ENCODE data around the gene GRAMD1B. TPM values are rescaled to one million over a fixed set of nuclear protein-coding genes. Genes with fewer than 3 reads are reported as not detected.
A peak's percentile ranks its signal among the peaks of the same experiment; 100 is the strongest.
"Not testable (repeated sequence)": the region's sequence is repeated elsewhere in the genome, so short reads cannot be mapped to it uniquely, and the experiment has no call there.

GRAMD1B gene
- total and polyA plus RNA-seq, 2 experiments from 2014 or later: 9.0 to 20.4 TPM

DNA sequence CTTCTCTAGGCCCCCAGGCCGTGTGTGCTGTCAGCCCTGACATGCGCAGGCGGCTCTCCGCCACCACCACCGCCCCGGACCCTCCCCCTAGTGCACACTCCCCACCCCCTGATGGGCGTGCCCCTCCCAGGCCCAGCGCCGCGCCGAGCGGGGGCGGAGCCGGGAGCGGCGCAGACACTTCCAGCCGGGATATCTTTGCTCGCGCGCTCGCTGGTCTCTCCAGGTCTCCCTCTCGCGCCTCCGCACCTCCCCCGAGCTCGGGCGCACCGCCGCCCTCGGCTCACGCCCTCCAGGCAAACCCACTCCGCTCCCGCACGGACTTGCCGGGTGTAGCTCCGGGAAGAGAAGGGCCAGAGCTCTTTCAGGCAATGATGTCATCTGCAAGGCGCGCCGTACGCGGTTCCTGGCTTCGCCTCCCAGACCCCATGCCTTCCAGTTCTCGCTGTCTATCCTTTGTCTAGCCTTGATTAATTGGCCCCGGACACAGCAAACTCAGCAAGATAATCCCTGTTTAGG, 224.6 kb downstream of the GRAMD1B start, which contains the start of gene SCN3B:
Gene SCN3B (minus strand): TSS at position 59 of the 516 bp plus-strand sequence. CDS start 823 bp downstream, outside the sequence.
- H3K27me3 ChIP-seq: peaks cover 14% of the 10 kb centered on the region
- H3K9me3 ChIP-seq (ENCODE audit: low read depth): no peaks in the 10 kb centered on the region
- peak within 1 kb of the TSS; percentile 97 for H3K4me2 ChIP-seq
- WGBS (ENCODE audit: low lambda C conversion rate, missing lambda C conversion rate): under 1% methylated on average over 40 of the region's 44 CpGs
- TF ChIP-seq EZH2phosphoT487 (IDR thresholded peaks at IDR 0.05; ENCODE audit: low read depth, severe bottlenecking, unreplicated experiment) (no peak), EZH2 (IDR thresholded peaks at IDR 0.05; ENCODE audit: borderline replicate concordance) (no peak), CTCF (IDR thresholded peaks at IDR 0.05; ENCODE audit: poor library complexity) (no peak)
- no peaks in the 10 kb centered on the region for H4K20me1 ChIP-seq (ENCODE audit: insufficient read depth, poor library complexity, severe bottlenecking)
- H3K27ac ChIP-seq: peak within 1 kb of the TSS; percentile 44
- H3K9me2 ChIP-seq (replicated peaks; ENCODE audit: insufficient read depth): no peaks in the 10 kb centered on the region
- no peaks in the 10 kb centered on the region for H3K36me3 ChIP-seq (replicated peaks; ENCODE audit: insufficient read depth, low read depth)
- H3K4me1 ChIP-seq (ENCODE audit: insufficient read depth): peaks cover 3% of the 10 kb centered on the region
- no peaks in the 10 kb centered on the region for H3K79me2 ChIP-seq
- peak; percentile 92 for DNase-seq (ENCODE audit: low spot score)
- peak within 1 kb of the TSS; percentile 54 for H3K4me3 ChIP-seq
- peak within 1 kb of the TSS; percentile 66 for H2AFZ ChIP-seq

DNA sequence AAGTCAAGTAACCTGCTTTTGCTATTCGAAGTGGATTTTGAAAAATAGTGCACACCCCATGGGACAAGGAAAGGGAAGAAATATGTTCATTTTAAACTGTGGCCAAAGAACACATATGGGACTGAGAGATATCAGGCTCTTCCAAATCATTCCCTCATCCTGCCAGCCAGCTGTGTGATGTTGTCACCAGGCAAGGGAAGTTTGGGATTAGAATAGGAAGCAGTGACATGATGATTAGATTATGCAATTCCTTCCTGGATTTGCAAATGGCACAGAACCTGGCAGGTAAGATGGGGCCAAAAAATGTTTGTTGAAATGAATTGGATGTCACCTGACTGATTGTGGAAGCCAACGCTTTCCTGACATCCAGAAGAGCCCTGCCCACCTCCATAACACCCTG, 229.2 kb downstream of the GRAMD1B start:
- Histone ChIP-seq H3K9me2 (replicated peaks; ENCODE audit: insufficient read depth) (no peaks in the 10 kb centered on the region), H3K79me2 (no peaks in the 10 kb centered on the region), H4K20me1 (ENCODE audit: insufficient read depth, poor library complexity, severe bottlenecking) (no peaks in the 10 kb centered on the region), H3K4me1 (ENCODE audit: insufficient read depth) (peaks cover 3% of the 10 kb centered on the region), H3K27me3 (peaks cover 4% of the 10 kb centered on the region), H3K4me3 (no peak overlapping the region), H2AFZ (no peak overlapping the region), H3K36me3 (replicated peaks; ENCODE audit: insufficient read depth, low read depth) (no peaks in the 10 kb centered on the region), H3K4me2 (no peak overlapping the region), H3K27ac (no peak overlapping the region), H3K9me3 (ENCODE audit: low read depth) (no peaks in the 10 kb centered on the region)
- DNase-seq (ENCODE audit: low spot score): no peak
- WGBS (ENCODE audit: low lambda C conversion rate, missing lambda C conversion rate): 74% methylated on average over 2 of the region's 2 CpGs
- TF ChIP-seq EZH2 (IDR thresholded peaks at IDR 0.05; ENCODE audit: borderline replicate concordance): no peak
- TF ChIP-seq EZH2phosphoT487 (IDR thresholded peaks at IDR 0.05; ENCODE audit: low read depth, severe bottlenecking, unreplicated experiment): no peak
- no peak for TF ChIP-seq CTCF (IDR thresholded peaks at IDR 0.05; ENCODE audit: poor library complexity)

- 67% methylated on average over 3 of the region's 3 CpGs for WGBS (ENCODE audit: low lambda C conversion rate, missing lambda C conversion rate)
- not testable (repeated sequence) for H3K27ac ChIP-seq
These were observed 229.9 kb downstream of the GRAMD1B start for GRCh38 chr11:123659965-123660364.

GRCh38 chr11:123665306-123665705, 235.2 kb downstream of the GRAMD1B start:
- Histone ChIP-seq H3K4me1 (ENCODE audit: insufficient read depth) (no peaks in the 10 kb centered on the region), H3K36me3 (replicated peaks; ENCODE audit: insufficient read depth, low read depth) (no peaks in the 10 kb centered on the region), H3K4me2 (no peak overlapping the region), H3K4me3 (no peak overlapping the region), H4K20me1 (ENCODE audit: insufficient read depth, poor library complexity, severe bottlenecking) (no peaks in the 10 kb centered on the region), H2AFZ (no peak overlapping the region), H3K79me2 (no peaks in the 10 kb centered on the region), H3K9me2 (replicated peaks; ENCODE audit: insufficient read depth) (no peaks in the 10 kb centered on the region), H3K27ac (no peak overlapping the region), H3K9me3 (ENCODE audit: low read depth) (no peaks in the 10 kb centered on the region), H3K27me3 (no peaks in the 10 kb centered on the region)
- DNase-seq (ENCODE audit: low spot score): no peak
- no peak for TF ChIP-seq EZH2 (IDR thresholded peaks at IDR 0.05; ENCODE audit: borderline replicate concordance)
- TF ChIP-seq EZH2phosphoT487 (IDR thresholded peaks at IDR 0.05; ENCODE audit: low read depth, severe bottlenecking, unreplicated experiment): no peak
- TF ChIP-seq CTCF (IDR thresholded peaks at IDR 0.05; ENCODE audit: poor library complexity): no peak
- 75% methylated on average over 1 of the region's 1 CpG for WGBS (ENCODE audit: low lambda C conversion rate, missing lambda C conversion rate)

More at GRCh38 chr11:123659965-123660364, 229.9 kb downstream of the GRAMD1B start:
- not testable (repeated sequence) for H3K36me3 ChIP-seq (replicated peaks; ENCODE audit: insufficient read depth, low read depth); H3K9me2 ChIP-seq (replicated peaks; ENCODE audit: insufficient read depth); H3K4me3 ChIP-seq; H3K4me2 ChIP-seq; H3K27me3 ChIP-seq; H4K20me1 ChIP-seq (ENCODE audit: insufficient read depth, poor library complexity, severe bottlenecking); H3K79me2 ChIP-seq; H3K4me1 ChIP-seq (ENCODE audit: insufficient read depth); H2AFZ ChIP-seq; H3K9me3 ChIP-seq (ENCODE audit: low read depth); DNase-seq (ENCODE audit: low spot score)
